SKM-1 (cell line): Measurements from ENCODE around the gene ZNF69.
"Not testable (repeated sequence)": the region's sequence is repeated elsewhere in the genome, so short reads cannot be mapped to it uniquely, and the experiment has no call there.

Source experiments
- DNase-seq: peaks from one replicate; lab custom pipeline; 2025; ENCODE audit not compliant: unreplicated experiment; lab: John Stamatoyannopoulos, UW

Gene ZNF69

DNA sequence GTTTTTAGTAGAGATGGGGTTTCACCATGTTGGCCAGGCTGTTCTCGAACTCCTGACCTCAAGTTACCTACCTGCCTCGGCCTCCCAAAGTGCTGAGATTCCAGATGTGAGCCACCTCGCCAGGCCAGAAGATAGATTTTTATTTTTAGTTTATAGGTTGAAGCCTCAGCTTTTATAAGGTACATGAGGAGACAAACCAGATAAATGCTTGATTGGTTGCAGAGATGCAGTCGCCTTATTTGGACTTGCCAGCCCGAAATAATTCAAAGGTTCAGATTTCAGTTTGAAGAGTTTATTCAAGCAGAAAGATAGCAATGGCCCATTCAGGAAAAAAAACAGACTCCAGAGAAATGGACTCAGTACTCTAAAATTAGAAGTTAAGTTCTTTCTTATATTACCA lies 3.1 kb downstream of the ZNF69 start:
- DNase-seq = no peak

DNA sequence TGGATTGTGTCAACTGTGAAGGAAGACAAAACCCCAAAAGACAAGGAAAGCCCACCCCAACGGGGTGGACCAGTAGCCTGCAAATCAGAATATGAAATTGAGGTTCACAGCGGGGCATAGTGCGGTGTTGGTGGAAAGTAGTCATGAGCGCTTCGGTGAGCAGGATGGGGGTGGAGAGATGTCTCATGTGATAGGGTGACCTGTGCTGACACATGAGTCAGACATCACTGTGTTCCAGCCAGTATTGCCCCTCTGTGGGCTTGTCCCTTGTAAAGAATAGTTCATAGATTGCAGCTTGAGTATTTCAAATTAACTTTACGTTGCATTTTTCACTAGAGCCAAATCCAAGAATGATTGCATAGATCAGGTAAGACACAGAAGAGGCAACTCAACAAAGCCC lies 7.3 kb downstream of the ZNF69 start:
- no peak for DNase-seq

DNA sequence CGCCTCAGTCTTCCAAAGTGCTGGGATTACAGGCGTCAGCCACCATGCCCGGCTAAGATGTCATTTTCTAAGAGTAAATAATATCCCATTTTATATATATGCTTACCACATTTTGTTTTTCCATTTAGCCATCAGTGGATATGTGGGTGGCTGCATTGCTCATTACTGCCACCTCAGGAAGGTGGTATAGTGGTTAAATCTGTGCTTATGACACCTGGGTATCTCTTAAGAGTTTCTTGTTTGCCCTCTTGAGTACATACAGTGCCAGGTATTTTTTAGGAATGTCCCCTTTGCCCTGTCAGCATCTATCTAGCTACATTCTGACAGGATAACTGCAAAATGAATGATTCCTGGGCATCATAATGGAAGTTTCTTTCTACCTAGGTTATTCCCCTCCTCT lies 14.6 kb downstream of the ZNF69 start:
- no peak for DNase-seq

DNA sequence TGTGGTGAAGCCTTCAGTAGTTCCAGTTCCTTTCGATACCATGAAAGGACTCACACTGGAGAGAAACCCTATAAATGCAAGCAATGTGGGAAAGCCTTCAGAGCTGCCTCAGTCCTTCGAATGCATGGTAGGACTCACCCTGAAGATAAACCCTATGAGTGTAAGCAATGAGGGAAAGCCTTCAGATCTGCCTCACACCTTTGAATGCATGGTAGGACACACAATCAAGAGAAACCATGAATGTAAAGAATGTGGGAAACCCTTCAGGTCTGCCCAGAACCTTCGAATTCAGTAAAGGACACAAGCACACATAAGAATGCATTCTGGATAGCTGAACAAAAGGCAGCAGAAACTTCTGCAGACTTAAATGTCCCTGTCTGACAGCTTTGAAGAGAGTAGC lies 18.3 kb downstream of the ZNF69 start:
- no peak for DNase-seq

DNA sequence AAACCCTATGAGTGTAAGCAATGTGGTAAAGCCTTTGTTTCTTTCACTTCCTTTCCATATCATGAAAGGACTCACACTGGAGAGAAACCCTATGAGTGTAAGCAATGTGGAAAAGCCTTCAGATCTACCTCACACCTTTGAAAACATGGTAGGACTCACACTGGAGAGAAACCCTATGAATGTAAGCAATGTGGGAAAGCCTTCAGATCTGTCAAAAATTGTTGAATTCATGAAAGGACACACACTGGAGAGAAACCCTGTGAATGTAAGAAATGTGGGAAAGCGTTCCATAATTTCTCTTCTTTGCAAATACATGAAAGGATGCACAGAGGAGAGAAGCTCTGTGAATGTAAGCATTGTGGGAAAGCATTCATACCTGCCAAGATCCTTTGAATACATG lies 24.4 kb downstream of the ZNF69 start:
- not testable (repeated sequence) for DNase-seq

DNA sequence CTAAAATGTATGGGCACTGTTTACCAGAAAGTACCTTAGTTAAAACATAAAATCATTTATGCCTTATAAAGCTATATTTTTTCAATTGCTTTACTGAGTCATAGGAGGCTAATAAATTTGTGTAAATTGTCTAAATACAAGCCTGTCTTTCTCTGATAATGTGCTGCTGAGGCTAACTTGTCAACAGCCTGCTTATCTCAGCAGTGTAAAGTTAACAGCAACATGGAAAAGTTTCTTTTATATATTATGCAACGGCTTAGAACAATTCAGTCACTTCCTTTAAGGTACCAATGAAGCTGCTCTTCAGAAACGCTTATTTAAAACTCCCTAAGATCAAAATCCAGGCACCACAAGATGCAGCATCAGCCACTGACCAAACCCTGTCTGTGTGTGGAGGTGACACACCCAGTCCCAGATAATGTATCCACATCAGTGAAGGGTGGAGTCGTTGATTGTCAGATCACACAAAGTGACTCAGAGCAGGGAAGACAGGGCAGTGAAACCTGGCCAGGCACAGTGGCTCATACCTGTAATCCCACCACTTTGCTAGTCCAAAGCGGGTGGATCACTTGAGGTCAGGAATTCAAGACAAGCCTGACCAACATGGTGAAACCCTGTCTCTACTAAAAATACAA lies 27.0 kb downstream of the ZNF69 start:
- DNase-seq = not testable (repeated sequence)

DNA sequence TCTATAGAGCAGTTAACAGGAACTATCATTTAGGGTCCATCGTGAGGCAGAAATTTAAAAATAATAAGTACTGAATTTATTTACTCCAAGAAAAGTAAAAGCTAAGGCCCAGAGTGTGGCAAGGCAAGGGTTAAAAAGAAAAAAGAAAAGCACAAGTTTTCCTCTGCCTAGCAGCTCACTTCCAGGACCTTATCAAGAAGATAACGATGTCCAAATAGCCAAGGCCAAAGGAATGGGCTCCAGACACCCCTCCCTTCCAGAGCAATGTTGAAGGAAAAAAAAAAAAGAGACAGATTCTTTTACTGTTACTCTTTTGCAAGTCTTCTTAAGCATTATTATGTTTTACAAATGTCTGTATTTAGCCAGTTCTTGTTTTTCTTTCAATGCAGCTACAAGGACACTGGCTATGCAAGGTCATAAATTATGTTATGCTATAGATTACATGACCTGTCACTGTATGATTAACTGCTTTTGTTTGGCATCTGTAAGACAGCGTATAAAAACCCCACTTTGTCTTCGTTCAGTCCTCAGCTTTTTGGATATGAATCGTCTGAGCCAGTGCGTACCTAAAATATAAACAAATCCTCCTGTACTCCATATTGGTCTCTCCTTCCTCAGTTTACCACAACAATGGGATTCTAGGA lies 34.4 kb downstream of the ZNF69 start:
- DNase-seq = no peak

DNA sequence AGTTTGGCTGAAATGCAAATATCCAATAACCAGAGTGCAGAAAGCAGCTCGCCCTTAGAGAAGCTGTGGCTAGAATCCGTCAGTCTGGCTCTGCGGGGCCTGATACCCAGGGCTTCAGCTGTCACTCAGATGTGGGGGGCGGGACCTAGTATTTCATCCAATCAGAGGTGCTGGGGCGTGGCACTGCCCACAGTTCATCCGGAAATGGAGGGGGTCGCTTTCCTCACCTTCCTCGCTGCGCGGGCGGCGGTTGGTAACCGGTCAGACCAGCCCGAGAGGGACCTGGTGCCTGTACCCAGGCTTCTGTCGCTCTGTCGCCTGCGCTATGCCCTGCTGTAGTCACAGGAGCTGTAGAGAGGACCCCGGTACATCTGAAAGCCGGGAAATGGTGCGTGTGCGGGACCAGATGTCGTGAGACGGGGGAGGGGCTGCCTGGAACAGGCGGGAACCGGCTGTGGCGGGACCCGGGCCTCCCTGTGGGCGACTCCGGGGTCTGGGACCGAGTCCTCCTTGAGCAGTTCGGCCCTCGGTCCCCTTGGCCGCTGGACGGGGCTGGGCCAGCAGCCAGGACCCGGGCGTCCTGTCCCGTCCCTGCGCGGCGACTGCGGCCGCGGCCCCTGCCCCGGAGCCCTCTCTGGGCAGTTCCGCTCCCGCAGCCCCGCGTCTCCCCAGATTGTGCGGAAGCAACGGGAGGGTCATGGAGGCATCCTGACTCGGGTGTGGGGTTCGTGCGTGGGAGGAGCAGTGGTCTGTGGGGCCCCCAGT lies 37.5 kb downstream of the ZNF69 start, which contains the start of gene ZNF700:
Gene ZNF700, plus strand, starts transcription at position 222 of the 765 bp plus-strand sequence. Its CDS starts 104 bp downstream, at position 326.
- peak; percentile 89 for DNase-seq

DNA sequence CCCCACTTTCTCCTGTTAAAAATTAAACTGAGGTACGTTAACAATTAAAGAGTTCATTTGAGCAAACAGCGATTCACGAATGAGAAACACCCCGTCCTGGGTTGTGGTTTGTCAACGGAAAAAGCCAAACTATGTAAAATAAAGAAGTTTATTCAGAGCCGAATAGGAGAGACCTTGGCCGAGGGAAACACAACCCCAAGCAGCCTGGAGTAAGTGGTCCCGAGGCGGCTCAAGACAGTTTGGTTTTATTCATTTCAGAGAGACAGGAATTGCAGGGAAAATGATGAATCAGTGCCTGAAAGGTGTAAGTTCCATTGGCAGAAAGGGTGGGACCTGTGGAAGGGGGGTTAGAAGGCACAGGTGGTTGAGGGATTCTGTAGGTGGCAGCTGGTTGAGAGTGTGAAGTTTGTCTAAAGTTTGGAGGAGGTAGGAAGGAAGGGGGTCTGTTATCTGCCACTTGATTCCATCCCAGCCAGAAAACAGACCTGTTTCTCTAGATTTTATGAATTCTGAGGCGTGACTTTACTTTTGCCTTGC lies 38.1 kb downstream of the ZNF69 start:
- not testable (repeated sequence) for DNase-seq

DNA sequence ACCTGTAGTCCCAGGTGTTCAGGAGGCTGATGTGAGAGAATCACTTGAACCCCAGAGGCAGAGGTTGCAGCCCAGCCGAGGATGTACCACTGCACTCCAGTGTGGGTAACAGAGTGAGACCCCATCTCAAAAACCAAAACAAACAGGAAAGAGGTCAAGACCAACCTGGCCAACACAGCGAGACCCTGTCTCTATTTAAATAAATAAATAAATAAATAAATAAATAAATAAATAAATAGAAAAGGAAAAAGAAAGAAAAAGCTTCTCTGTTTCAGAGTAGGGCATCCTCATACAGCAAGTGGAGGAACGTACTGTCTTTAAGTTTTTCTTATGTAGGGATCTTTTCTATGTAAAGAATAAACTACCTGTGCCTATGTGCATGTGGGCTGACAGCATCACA lies 39.6 kb downstream of the ZNF69 start:
- DNase-seq = no peak

DNA sequence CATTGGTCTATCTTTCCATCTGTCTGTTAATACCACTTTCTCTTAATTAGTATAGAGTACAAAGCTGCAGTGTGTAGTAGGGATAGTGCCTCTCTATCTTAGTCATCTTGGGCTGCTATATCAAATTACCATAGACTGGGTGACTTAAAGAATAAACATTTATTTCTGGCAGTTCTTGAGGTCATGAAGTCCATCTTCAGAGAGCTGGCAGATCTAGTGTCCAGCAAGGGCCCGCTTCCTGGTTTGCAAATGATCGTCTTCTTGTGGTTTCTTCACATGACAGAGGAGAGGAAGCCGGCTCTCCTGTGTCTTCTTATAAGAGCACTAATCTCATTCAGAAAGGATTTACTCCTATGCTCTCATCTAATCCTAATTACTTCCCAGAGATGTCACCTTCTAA lies 43.5 kb downstream of the ZNF69 start:
- no peak for DNase-seq

DNA sequence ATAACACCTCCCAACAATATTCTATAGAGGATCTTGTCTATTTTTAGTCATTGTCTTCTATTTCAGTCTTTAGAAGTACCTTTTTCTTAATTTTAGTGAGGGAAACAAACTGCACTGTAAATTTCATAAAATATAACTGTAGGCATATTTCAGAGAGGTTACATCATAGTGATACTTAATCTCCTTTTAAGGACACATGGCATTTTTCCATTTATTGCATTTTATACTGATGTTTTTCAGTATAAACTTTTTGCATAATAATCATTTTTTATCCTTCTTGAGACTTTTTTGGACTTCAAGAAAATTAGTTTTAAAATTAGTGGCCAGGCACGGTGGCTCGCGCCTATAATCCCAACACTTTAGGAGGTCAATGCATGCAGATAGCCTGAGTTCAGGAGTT lies 43.9 kb downstream of the ZNF69 start:
- no peak for DNase-seq

DNA sequence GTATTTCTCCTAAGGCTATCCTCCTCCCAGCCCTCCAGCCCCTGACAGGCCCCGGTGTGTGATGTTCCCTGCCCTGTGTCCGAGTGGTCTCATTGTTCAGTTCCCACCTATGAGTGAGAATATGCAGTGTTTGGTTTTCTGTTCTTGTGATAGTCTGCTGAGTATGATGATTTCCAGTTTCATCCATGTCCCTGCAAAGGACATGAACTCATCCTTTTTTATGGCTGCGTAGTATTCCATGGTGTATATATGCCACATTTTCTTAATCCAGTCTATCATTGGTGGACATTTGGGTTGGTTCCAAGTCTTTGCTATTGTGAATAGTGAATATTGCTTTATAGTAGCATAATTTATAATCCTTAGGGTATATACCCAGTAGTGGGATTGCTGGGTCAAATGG lies 48.2 kb downstream of the ZNF69 start:
- not testable (repeated sequence) for DNase-seq

DNA sequence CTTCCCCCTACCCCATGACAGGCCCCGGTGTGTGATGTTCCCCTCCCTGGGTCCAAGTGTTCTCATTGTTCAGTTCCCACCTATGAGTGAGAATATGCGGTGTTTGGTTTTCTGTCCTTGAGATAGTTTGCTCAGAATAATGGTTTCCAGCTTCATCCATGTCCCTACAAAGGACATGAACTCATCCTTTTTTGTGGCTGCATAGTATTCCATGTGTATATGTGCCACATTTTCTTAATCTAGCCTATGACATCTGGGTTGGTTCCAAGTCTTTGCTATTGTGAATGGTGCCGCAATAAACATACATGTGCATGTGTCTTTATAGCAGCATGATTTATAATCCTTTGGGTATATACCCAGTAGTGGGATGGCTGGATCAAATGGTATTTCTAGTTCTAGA lies 50.8 kb downstream of the ZNF69 start:
- DNase-seq = not testable (repeated sequence)

DNA sequence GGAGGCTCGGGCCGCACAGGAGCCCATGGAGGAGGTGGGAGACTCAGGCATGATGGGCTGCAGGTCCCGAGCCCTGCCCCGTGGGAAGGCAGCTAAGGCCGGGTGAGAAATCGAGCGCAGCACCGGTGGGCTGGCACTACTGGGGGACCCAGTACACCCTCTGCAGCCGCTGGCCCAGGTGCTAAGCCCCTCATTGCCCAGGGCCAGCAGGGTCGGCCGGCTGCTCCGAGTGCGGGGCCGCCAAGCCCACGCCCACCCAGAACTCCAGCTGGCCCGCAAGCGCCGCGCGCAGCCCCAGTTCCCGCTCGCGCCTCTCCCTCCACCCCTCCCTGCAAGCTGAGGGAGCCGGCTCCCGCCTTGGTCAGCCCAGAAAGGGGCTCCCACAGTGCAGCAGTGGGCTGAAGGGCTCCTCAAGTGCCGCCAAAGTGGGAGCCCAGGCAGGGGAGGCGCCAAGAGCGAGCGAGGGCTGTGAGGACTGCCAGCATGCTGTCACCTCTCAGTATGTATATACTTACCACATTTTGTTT lies 53.8 kb downstream of the ZNF69 start:
- not testable (repeated sequence) for DNase-seq

DNA sequence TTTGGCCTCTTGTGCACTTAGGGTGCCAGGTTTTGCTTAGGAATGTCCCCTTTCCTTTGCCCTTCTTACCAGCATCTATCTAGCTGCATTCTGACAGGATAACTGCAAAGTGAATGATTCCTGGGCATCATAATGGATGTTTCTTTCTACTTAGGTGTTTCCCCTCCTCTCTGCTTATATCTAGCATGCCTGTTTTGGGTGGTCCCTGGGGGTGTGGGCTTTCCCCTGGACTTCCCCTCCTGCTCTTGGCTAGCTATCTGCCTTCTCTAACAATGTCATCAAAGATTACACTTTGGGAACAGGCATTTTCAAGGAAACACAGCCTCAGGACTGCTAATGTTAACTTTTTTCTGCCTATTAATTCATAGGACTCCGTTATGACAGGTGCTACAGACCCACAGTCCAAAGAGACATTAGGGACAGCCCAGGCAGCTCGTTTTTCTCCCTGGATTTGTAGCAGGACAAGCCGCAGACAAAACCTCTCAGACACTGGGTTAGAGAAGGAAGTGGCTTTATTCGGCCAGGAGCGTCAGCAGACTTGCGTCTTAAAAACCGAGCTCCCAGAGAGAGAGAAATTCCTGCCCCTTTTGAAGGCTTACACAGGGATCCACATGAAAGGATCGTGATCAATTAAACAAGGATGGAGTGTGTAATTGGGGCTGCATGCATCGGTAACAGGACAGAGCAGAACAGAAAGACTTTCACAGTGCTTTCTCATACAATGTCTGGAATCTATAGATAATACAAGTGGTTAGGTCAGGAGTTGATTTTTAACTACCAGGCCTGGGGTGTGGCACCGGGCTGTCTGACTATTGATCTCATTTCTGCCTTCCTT lies 54.6 kb downstream of the ZNF69 start:
- no peak for DNase-seq

DNA sequence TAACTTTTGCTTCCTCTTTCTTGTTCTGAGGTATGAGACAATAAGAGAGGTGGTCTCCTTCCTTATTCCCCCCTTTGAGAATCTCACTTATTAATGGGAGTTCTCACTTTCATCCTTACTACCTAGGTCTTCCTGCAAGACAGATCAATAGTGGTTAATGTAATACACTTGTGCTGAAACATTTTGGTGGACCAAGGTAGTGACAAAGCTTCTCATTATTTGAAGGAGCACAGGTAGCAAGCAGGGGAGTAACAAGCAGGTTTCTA lies 55.2 kb downstream of the ZNF69 start:
- DNase-seq = no peak

DNA sequence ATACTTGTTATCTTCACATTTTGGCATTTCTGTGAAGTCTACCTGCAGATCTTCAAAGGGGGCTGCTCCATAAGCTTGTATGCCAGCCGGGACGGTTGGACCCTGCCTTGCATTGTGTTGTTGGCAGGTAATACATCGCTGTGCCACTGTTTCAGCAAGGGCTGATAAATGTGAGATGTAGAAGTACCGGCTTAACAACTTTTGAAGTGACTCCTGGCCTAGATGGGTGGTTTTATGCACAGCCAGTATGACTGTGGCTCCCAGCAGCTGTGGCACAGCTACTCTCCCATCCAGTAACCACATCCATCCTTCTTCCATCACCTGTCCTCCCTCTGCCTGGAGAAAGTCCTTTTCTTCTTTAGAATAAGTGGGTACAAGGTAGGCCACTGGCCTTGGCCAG lies 57.1 kb downstream of the ZNF69 start:
- no peak for DNase-seq

DNA sequence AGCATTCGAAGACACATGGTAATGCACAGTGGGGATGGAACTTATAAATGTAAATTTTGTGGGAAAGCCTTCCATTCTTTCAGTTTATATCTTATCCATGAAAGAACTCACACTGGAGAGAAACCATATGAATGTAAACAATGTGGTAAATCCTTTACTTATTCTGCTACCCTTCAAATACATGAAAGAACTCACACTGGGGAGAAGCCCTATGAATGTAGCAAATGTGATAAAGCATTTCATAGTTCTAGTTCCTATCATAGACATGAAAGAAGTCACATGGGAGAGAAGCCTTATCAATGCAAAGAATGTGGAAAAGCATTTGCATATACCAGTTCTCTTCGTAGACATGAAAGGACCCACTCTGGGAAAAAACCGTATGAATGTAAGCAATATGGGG lies 61.1 kb downstream of the ZNF69 start:
- no peak for DNase-seq

DNA sequence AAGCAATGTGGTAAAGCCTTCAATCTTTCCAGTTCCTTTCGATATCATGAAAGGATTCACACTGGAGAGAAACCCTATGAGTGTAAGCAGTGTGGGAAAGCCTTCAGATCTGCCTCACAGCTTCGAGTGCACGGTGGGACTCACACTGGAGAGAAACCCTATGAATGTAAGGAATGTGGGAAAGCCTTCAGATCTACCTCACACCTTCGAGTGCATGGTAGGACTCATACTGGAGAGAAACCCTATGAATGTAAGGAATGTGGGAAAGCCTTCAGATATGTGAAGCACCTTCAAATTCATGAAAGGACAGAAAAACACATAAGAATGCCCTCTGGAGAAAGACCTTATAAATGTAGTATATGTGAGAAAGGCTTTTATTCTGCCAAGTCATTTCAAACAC lies 61.6 kb downstream of the ZNF69 start:
- DNase-seq = no peak

DNA sequence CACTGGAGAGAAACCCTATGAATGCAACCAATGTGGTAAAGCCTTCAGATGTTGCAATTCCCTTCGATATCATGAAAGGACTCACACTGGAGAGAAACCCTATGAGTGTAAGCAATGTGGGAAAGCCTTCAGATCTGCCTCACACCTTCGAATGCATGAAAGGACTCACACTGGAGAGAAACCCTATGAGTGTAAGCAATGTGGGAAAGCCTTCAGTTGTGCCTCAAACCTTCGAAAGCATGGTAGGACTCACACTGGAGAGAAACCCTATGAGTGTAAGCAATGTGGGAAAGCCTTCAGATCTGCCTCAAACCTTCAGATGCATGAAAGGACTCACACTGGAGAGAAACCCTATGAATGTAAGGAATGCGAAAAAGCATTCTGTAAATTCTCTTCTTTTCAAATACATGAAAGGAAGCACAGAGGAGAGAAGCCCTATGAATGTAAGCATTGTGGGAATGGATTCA lies 62.1 kb downstream of the ZNF69 start:
- DNase-seq = not testable (repeated sequence)
